HFF-Myc (cell line): Measurements from ENCODE around the gene MUTYH.

ENCODE experiments used
- DNase-seq: peaks from one replicate; pipeline ENCODE4 v3.0.0-alpha.2; 2011; ENCODE audit warnings: low read depth; ENCODE audit errors: extremely low read depth
- H3K4me3 ChIP-seq: replicated peaks from 2 replicates; pipeline ENCODE4 v1.5.1; 2011; ENCODE audit warnings: low read depth, mild to moderate bottlenecking, control low read depth, low read length
- CTCF ChIP-seq: IDR thresholded peaks from 2 replicates; pipeline ENCODE4 v1.5.1; 2012; ENCODE audit warnings: mild to moderate bottlenecking, low read depth, low read length, control low read depth; ENCODE audit errors: missing control alignments

MUTYH gene

DNA sequence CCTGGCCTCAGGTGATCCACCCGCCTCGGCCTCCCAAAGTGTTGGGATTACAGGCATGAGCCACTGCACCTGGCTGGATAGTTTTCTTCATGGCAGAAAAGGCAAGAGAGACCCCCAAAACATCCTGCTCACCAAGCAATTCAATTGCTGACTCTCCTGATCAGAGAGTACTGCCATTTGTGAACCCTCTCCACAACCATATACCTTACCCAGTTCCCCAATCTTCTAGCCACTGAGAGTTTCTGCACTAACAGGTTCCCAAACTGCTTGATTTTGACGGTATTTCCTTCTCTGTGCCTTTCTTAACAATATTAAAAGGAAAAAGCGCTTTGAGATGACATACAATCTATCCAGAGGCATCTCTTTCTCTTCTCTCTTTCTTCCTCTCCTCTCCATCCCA, 39.9 kb upstream of the MUTYH start:
- DNase-seq: no peak
- no peak for TF ChIP-seq CTCF
- no peak overlapping the region for H3K4me3 ChIP-seq

GRCh38 chr1:45379524-45379923, 39.3 kb upstream of the MUTYH start:
- DNase-seq: no peak
- no peak for TF ChIP-seq CTCF
- H3K4me3 ChIP-seq: no peak overlapping the region

- H3K4me3 ChIP-seq: no peak overlapping the region
- DNase-seq: no peak
- no peak for TF ChIP-seq CTCF
Observed at GRCh38 chr1:45378184-45378583, 37.9 kb upstream of the MUTYH start.

GRCh38 chr1:45375104-45376090, 35.2 kb upstream of the MUTYH start:
- TF ChIP-seq CTCF: no peak
- no peak overlapping the region for H3K4me3 ChIP-seq
- no peak for DNase-seq

DNA sequence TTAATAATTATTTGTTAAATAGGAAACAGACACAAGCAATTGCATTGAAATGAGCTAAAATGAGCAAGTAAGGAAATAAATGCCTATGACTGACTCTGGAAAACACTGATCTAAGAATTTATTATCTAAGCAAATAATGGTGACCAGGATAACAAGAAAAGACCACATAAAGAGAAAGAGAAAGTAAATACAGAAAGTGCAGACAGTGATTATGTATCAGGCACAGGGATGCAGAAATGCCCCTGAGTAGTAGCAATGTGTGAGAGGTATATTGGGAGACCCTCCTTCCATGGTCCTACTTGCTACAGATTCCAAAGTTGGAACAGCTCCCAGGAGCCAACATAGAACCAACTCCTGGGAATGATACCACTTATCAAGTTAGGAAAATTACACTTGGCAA, 33.3 kb upstream of the MUTYH start:
- no peak for DNase-seq
- H3K4me3 ChIP-seq: no peak overlapping the region
- no peak for TF ChIP-seq CTCF

- no peak overlapping the region for H3K4me3 ChIP-seq
- TF ChIP-seq CTCF: no peak
- DNase-seq: no peak
Observed at GRCh38 chr1:45370575-45370974, 30.3 kb upstream of the MUTYH start.
